Ovary (tissue), 3 donors: ENCODE results near the gene TAS2R40.

Experiments
- CTCF ChIP-seq, 3 donors: fragments of 450-650 bp in 2 of 3; fragments of 200-600 bp in 1 of 3; IDR thresholded peaks; one replicate each; pipeline versions ENCODE4 v1.5.1 to v1.8.0; 2016 to 2022; ENCODE audit warnings: antibody characterized with exemption in 3 of 3, mild to moderate bottlenecking in 1 of 3
- EP300 ChIP-seq: sonication (generic); formaldehyde crosslinking; IDR thresholded peaks from one replicate; pipeline ENCODE4 v1.6.1; 2017; ENCODE audit warnings: antibody characterized with exemption
- donor health status: DM: no; HTN: no; CAD: no.

GRCh38 chr7:143240291-143241168 is 18.7 kb downstream of the TAS2R40 start:
- peak; percentile 61 to 76 (median 73) for TF ChIP-seq CTCF (IDR thresholded peaks at IDR 0.05)
- TF ChIP-seq EP300, result no peak
